ENCODE data around the gene KCNAB1. TPM values are rescaled to one million over a fixed set of nuclear protein-coding genes. Genes with fewer than 3 reads are reported as not detected.
"Not testable (repeated sequence)": the region's sequence is repeated elsewhere in the genome, so short reads cannot be mapped to it uniquely, and the experiment has no call there.

KCNAB1 gene
- total RNA-seq, 1 experiment from 2014 or later = 1.4 TPM

DNA sequence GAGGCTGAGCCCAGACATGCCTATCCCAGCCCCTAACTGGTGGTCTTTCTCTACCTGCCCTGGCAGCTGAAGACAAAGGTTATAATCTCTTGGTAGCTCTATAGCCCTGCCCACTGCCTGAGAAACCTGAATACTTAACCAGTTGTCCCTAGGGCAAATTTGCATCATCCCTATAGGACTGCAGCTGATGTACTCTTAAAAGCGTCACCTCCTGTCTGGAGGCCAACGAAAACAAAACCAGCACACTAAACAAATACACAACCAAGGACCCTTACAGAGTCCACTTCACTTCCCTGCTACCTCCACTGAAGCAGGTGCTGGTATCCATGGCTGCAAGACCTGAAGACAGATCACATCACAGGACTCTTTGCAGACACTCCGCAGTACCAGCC is 98.0 kb downstream of the KCNAB1 start:
- ChIA-PET CTCF (interaction anchor here (0.6 kb wide), 1 partner anchor 56 kb away, joined by 3 read pairs; no protein-coding TSS in a partner anchor), POLR2A (ENCODE audit: unreplicated experiment) (interaction anchor here (0.7 kb wide), 1 partner anchor 819 kb away, joined by 9 read pairs; no protein-coding TSS in a partner anchor)
- Histone ChIP-seq H3K27ac (no peak overlapping the region), H3K79me2 (ENCODE audit: low read depth) (no peaks in the 10 kb centered on the region), H3K4me3 (no peak overlapping the region), H2AFZ (peak overlapping the region; percentile 67; the same call in 1 of the 2 replicates), H3F3A (ENCODE audit: insufficient read depth, low read depth) (no peaks in the 10 kb centered on the region), H3K27me3 (ENCODE audit: insufficient read depth, low read depth) (no peaks in the 10 kb centered on the region), H3K9me3 (ENCODE audit: insufficient read depth, low read depth) (no peaks in the 10 kb centered on the region), H3K4me2 (peak overlapping the region; percentile 49), H3K9me2 (ENCODE audit: insufficient read depth) (no peaks in the 10 kb centered on the region), H3K36me3 (ENCODE audit: low read depth) (no peaks in the 10 kb centered on the region), H4K20me1 (ENCODE audit: insufficient read depth) (no peaks in the 10 kb centered on the region), H3K4me1 (replicated peaks; ENCODE audit: insufficient read depth) (peaks cover 11% of the 10 kb centered on the region)
- intact Hi-C loops (cut with micrococcal nuclease; ENCODE audit: unreplicated experiment) = no loop called here
- TF ChIP-seq EZH2 (IDR thresholded peaks at IDR 0.05; ENCODE audit: low read depth) (no peak), CTCF (conservative IDR thresholded peaks at IDR 0.05) (no peak)
- peak in 1 of 2 experiments; percentile 56 for DNase-seq
- BruUV-seq (replicated peaks) = no TSS peak

DNA sequence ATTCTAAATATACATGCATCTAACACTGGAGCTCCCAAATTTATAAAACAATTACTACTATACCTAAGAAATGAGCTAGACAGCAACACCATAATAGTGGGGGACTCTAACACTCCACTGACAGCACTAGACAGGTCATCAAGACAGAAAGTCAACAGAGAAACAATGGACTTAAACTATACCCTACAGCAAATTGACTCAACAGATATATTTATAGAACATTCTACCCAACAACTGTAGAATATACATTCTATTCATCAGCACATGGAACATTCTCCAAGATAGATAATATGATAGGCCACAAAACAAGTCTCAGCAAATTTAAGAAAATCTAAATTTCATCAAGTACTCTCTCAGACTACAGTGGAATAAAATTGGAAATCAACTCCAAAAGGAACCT is 102.0 kb downstream of the KCNAB1 start:
- H3K27ac ChIP-seq; H3F3A ChIP-seq (ENCODE audit: insufficient read depth, low read depth); CTCF ChIA-PET; DNase-seq; H3K36me3 ChIP-seq (ENCODE audit: low read depth); H3K79me2 ChIP-seq (ENCODE audit: low read depth); H2AFZ ChIP-seq; H3K9me3 ChIP-seq (ENCODE audit: insufficient read depth, low read depth); H4K20me1 ChIP-seq (ENCODE audit: insufficient read depth); H3K9me2 ChIP-seq (ENCODE audit: insufficient read depth); H3K4me3 ChIP-seq; H3K4me2 ChIP-seq; H3K27me3 ChIP-seq (ENCODE audit: insufficient read depth, low read depth); BruUV-seq (replicated peaks); intact Hi-C loops (cut with micrococcal nuclease; ENCODE audit: unreplicated experiment); POLR2A ChIA-PET (ENCODE audit: unreplicated experiment): not testable (repeated sequence)
- H3K4me1 ChIP-seq (replicated peaks; ENCODE audit: insufficient read depth) = peaks cover 11% of the 10 kb centered on the region

- H4K20me1 ChIP-seq (ENCODE audit: insufficient read depth); POLR2A ChIA-PET (ENCODE audit: unreplicated experiment); H3K9me3 ChIP-seq (ENCODE audit: insufficient read depth, low read depth); H3K79me2 ChIP-seq (ENCODE audit: low read depth); H3F3A ChIP-seq (ENCODE audit: insufficient read depth, low read depth); H3K27me3 ChIP-seq (ENCODE audit: insufficient read depth, low read depth); BruUV-seq (replicated peaks); CTCF ChIA-PET; H3K4me2 ChIP-seq; H3K4me3 ChIP-seq; H3K9me2 ChIP-seq (ENCODE audit: insufficient read depth); DNase-seq; intact Hi-C loops (cut with micrococcal nuclease; ENCODE audit: unreplicated experiment); H3K27ac ChIP-seq; H3K36me3 ChIP-seq (ENCODE audit: low read depth); H3K4me1 ChIP-seq (replicated peaks; ENCODE audit: insufficient read depth); H2AFZ ChIP-seq: not testable (repeated sequence)
Observed at GRCh38 chr3:156224046-156224445, 103.7 kb downstream of the KCNAB1 start.

GRCh38 chr3:156226676-156227420 is 106.5 kb downstream of the KCNAB1 start:
- Histone ChIP-seq H3K4me2 (no peak overlapping the region), H3K4me3 (no peak overlapping the region), H3K9me3 (ENCODE audit: insufficient read depth, low read depth) (no peaks in the 10 kb centered on the region), H2AFZ (no peak overlapping the region), H4K20me1 (ENCODE audit: insufficient read depth) (no peaks in the 10 kb centered on the region), H3K27ac (no peak overlapping the region), H3K27me3 (ENCODE audit: insufficient read depth, low read depth) (no peaks in the 10 kb centered on the region), H3K79me2 (ENCODE audit: low read depth) (no peaks in the 10 kb centered on the region), H3K4me1 (replicated peaks; ENCODE audit: insufficient read depth) (no peaks in the 10 kb centered on the region; the same call in 1 of the 2 replicates), H3K36me3 (ENCODE audit: low read depth) (no peaks in the 10 kb centered on the region), H3F3A (ENCODE audit: insufficient read depth, low read depth) (no peaks in the 10 kb centered on the region), H3K9me2 (ENCODE audit: insufficient read depth) (no peaks in the 10 kb centered on the region)
- no peak for DNase-seq
- ChIA-PET CTCF (no interaction called here), POLR2A (ENCODE audit: unreplicated experiment) (no interaction called here)
- TF ChIP-seq EZH2 (IDR thresholded peaks at IDR 0.05; ENCODE audit: low read depth) (no peak), CTCF (conservative IDR thresholded peaks at IDR 0.05) (no peak)
- no TSS peak for BruUV-seq (replicated peaks)
- intact Hi-C loops (cut with micrococcal nuclease; ENCODE audit: unreplicated experiment) = no loop called here

Measured in PC-9 (cell line).